NCI-H226 (cell line): ENCODE results near the gene GP5.

Experiments used
- DNase-seq: peaks from one replicate; pipeline ENCODE4 v3.0.0-alpha.2; 2015

The GP5 gene

DNA sequence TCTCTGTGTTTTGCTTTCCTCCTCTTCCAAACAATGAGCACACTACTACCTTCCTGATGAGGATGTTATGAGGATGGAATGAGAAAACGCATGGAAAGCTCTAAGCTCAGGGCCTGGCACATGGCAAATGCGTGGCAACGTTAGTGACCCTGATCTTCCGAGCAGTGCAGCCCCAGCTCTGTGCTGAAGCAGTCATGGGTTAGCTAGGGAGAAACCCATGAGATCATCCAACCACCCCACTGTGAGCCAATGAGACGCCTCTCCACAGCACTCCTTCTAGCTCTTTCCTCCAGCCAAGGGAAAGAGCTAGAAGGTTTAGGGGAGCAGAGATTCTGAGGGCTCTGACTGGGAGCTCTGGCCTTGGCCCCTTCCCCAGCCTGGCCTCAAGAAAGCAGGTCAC, 52.4 kb downstream of the GP5 start:
- DNase-seq = no peak

DNA sequence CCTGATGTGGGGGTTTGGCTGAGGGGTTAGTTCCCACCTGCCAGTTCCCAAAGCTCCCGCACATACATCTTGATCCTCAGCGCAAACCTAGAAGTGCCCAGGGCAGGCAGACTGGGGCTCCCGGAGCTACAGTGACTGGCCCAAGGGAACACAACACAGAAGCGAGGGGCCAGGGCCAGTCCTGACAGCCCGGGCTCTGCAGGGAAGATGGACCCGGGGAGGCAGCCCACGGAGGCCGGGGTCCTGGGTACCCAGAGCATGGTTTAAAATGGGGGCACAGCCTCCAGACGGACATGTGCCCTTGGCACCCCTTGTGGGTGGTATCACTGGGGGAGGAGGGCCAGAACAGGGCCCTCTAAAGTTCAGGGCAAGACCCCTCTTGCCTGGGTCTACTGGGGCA, 53.0 kb downstream of the GP5 start:
- no peak for DNase-seq
